Fibroblast of lung (primary cell): ENCODE data around the gene ACADVL. TPM values are rescaled to one million over a fixed set of nuclear protein-coding genes. Genes with fewer than 3 reads are reported as not detected.

Experiments
- DNase-seq, 2 donors: peaks; one replicate each; pipeline versions ENCODE4 v3.0.0 to v3.0.0-alpha.2; 2010; ENCODE audit warnings: low read depth in 2 of 2
- H2AFZ ChIP-seq: 2 replicates; pipeline ENCODE4 v1.5.1; 2012; ENCODE audit warnings: low read length, control low read depth, inconsistent platforms
- H3K27ac ChIP-seq: 2 replicates; pipeline ENCODE4 v1.5.1; 2011; ENCODE audit warnings: low read length, control low read depth; ENCODE audit not compliant: insufficient read depth
- H3K27me3 ChIP-seq: 2 replicates; pipeline ENCODE4 v1.5.1; 2011; ENCODE audit warnings: mild to moderate bottlenecking, low read length; ENCODE audit not compliant: control insufficient read depth, insufficient read depth
- H3K36me3 ChIP-seq: 2 replicates; pipeline ENCODE4 v1.5.1; 2011; ENCODE audit warnings: low read length; ENCODE audit not compliant: control insufficient read depth, insufficient read depth
- H3K4me1 ChIP-seq: 2 replicates; pipeline ENCODE4 v1.5.1; 2011; ENCODE audit warnings: low read length; ENCODE audit not compliant: control insufficient read depth, insufficient read depth; ENCODE audit errors: extremely low read depth
- H3K4me2 ChIP-seq: 2 replicates; pipeline ENCODE4 v1.5.1; 2011; ENCODE audit warnings: low read length, control low read depth; ENCODE audit not compliant: insufficient read depth; ENCODE audit errors: extremely low read depth
- H3K4me3 ChIP-seq, 4 experiments: fragments of 200-600 bp in 1 of 4; sonication (generic) in 1 of 4; replicated peaks in 1 of 4; 2 replicates each; pipeline ENCODE4 v1.5.1; 2011 to 2016; ENCODE audit warnings: low read length in 4 of 4, low read depth in 3 of 4, mild to moderate bottlenecking in 3 of 4, control low read depth in 2 of 4, inconsistent platforms in 1 of 4, mixed read lengths in 1 of 4; ENCODE audit not compliant: insufficient read depth in 1 of 4; ENCODE audit errors: control extremely low read depth in 1 of 4
- H3K79me2 ChIP-seq: 2 replicates; pipeline ENCODE4 v1.5.1; 2012; ENCODE audit warnings: mild to moderate bottlenecking, low read length, inconsistent platforms; ENCODE audit not compliant: control insufficient read depth, insufficient read depth
- H3K9ac ChIP-seq: 2 replicates; pipeline ENCODE4 v1.5.1; 2011; ENCODE audit warnings: mild to moderate bottlenecking, low read length, control low read depth; ENCODE audit not compliant: insufficient read depth
- H3K9me3 ChIP-seq: 2 replicates; pipeline ENCODE4 v1.5.1; 2012; ENCODE audit warnings: low read depth, low read length; ENCODE audit not compliant: control insufficient read depth, insufficient read depth
- H4K20me1 ChIP-seq: 2 replicates; pipeline ENCODE4 v1.5.1; 2011; ENCODE audit warnings: low read length; ENCODE audit not compliant: control insufficient read depth, insufficient read depth; ENCODE audit errors: extremely low read depth
- CTCF ChIP-seq, 2 donors: IDR thresholded peaks in 1 of 2; conservative IDR thresholded peaks in 1 of 2; 1 replicate in 1 of 2; 2 replicates in 1 of 2; pipeline ENCODE4 v1.5.1; 2011 to 2012; ENCODE audit warnings: low read length in 2 of 2, control low read depth in 1 of 2, inconsistent platforms in 1 of 2, low read depth in 1 of 2, mild to moderate bottlenecking in 1 of 2
- EZH2 ChIP-seq: IDR thresholded peaks from 2 replicates; pipeline ENCODE4 v1.5.1; 2012; ENCODE audit warnings: low read length, control low read depth, mild to moderate bottlenecking; ENCODE audit errors: missing control alignments
- polyA plus RNA-seq, 2 donors: library from polyadenylated mRNA; depleted of rRNA in 1 of 2; stranded (reverse) in 1 of 2; unstranded in 1 of 2; fragments of >200 nt; gene quantifications; 2 replicates each; pipeline ENCODE4 v1.2.1, GENCODE V29; 2011 to 2012; ENCODE audit warnings: missing spikeins in 1 of 2
- total RNA-seq: library from RNA; depleted of rRNA; stranded (reverse); fragments of >200 nt; gene quantifications from 2 replicates; pipeline ENCODE4 v1.2.1, GENCODE V29; 2014

The ACADVL gene
- total and polyA plus RNA-seq, 2 donors (not counting 1 experiment from before 2014, with no cell fraction given) = 129 to 313 TPM

- no peak overlapping the region for H3K4me2 ChIP-seq
- DNase-seq = no peak
Measured at GRCh38 chr17:7223375-7223774, 3.6 kb downstream of the ACADVL start.

GRCh38 chr17:7224110-7224509 lies 4.4 kb downstream of the ACADVL start:
- no peak overlapping the region for H3K27ac ChIP-seq
- no peak for TF ChIP-seq CTCF (conservative IDR thresholded peaks at IDR 0.05 in 1 of 2, IDR thresholded peaks at IDR 0.05 in 1 of 2; ENCODE audit: low read depth in 1 of 2, low read length in 2 of 2)
- no peak for TF ChIP-seq EZH2
- no peak overlapping the region for H3K4me3 ChIP-seq
- H4K20me1 ChIP-seq = no peaks in the 10 kb centered on the region
- no peaks in the 10 kb centered on the region for H3K9me3 ChIP-seq
- no peaks in the 10 kb centered on the region for H3K27me3 ChIP-seq
- H3K4me2 ChIP-seq = no peak overlapping the region
- no peak overlapping the region for H3K9ac ChIP-seq
- H3K36me3 ChIP-seq = peaks cover 44% of the 10 kb centered on the region
- peaks cover 22% of the 10 kb centered on the region for H3K79me2 ChIP-seq
- no peak for DNase-seq
- H3K4me1 ChIP-seq = peaks cover 7% of the 10 kb centered on the region
- H2AFZ ChIP-seq = no peak overlapping the region

More at GRCh38 chr17:7223375-7223774, 3.6 kb downstream of the ACADVL start:
- Histone ChIP-seq H3K4me1 (peaks cover 7% of the 10 kb centered on the region), H3K27ac (no peak overlapping the region), H2AFZ (no peak overlapping the region), H3K36me3 (peaks cover 43% of the 10 kb centered on the region), H4K20me1 (no peaks in the 10 kb centered on the region), H3K27me3 (no peaks in the 10 kb centered on the region), H3K9ac (no peak overlapping the region), H3K9me3 (no peaks in the 10 kb centered on the region), H3K4me3 (no peak overlapping the region), H3K79me2 (peaks cover 19% of the 10 kb centered on the region)
- no peak for TF ChIP-seq CTCF (conservative IDR thresholded peaks at IDR 0.05 in 1 of 2, IDR thresholded peaks at IDR 0.05 in 1 of 2; ENCODE audit: low read depth in 1 of 2, low read length in 2 of 2)
- no peak for TF ChIP-seq EZH2

GRCh38 chr17:7224661-7225111 lies 4.9 kb downstream of the ACADVL start:
- Histone ChIP-seq H3K4me1 (peaks cover 7% of the 10 kb centered on the region), H3K9me3 (no peaks in the 10 kb centered on the region), H3K9ac (no peak overlapping the region), H3K27ac (no peak overlapping the region), H3K36me3 (peaks cover 50% of the 10 kb centered on the region), H2AFZ (no peak overlapping the region), H4K20me1 (no peaks in the 10 kb centered on the region), H3K27me3 (no peaks in the 10 kb centered on the region), H3K4me3 (no peak overlapping the region), H3K79me2 (peaks cover 25% of the 10 kb centered on the region), H3K4me2 (no peak overlapping the region)
- TF ChIP-seq EZH2 = no peak
- DNase-seq = no peak
